GM10266 (cell line): ENCODE results near the gene TCF3.

ENCODE experiments used
- DNase-seq: peaks from one replicate; pipeline ENCODE4 v3.0.0; 2012; ENCODE audit errors: extremely low spot score
- TF ChIP-seq, protein P1 (sequence below): IDR thresholded peaks from 2 replicates; pipeline ENCODE4 v1.5.1; 2012; ENCODE audit warnings: mild to moderate bottlenecking, low read depth; ENCODE audit not compliant: control insufficient read depth, insufficient read depth; ENCODE audit errors: missing control alignments

TCF3 gene

DNA sequence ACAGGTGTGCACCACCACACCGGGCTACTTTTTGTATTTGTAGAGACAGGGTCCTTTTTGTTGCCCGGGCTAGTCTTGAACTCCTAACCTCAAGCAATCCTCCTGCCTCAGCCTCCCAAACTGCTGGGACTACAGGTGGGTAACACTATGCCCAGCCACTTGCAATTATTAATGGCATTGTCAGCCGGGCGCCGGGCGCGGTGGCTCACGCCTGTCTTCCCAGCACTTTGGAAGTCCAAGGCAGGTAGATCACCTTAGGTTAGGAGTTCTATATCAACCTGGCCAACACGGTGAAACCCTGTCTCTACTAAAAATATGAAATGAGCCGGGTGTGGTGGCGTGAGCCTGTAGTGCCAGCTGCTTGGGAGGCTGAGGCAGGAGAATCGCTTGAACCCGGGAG, 81.6 kb downstream of the TCF3 start:
- TF ChIP-seq, protein P1, sequence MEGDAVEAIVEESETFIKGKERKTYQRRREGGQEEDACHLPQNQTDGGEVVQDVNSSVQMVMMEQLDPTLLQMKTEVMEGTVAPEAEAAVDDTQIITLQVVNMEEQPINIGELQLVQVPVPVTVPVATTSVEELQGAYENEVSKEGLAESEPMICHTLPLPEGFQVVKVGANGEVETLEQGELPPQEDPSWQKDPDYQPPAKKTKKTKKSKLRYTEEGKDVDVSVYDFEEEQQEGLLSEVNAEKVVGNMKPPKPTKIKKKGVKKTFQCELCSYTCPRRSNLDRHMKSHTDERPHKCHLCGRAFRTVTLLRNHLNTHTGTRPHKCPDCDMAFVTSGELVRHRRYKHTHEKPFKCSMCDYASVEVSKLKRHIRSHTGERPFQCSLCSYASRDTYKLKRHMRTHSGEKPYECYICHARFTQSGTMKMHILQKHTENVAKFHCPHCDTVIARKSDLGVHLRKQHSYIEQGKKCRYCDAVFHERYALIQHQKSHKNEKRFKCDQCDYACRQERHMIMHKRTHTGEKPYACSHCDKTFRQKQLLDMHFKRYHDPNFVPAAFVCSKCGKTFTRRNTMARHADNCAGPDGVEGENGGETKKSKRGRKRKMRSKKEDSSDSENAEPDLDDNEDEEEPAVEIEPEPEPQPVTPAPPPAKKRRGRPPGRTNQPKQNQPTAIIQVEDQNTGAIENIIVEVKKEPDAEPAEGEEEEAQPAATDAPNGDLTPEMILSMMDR: no peak
- DNase-seq: no peak

DNA sequence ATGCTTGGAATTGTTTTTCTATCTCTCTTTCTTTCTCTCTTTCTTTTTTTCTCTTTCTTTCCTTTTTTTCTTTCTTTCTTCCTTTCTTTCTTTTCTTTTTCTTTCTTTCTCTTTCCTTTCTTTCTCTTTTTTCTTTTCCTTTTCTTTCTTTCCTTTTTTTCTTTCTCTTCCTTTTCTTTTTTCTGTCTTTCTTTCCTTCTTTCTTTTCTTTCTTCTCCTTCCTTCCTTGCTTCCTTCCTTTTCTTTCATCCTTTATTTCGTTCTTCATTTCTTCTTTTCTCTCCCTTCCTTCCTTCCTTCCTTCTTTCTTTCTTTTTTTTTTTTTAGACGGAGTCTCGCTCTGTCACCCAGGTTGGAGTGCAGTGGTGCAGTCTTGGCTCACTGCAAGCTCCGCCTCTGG, 82.4 kb downstream of the TCF3 start:
- no peak for DNase-seq
- TF ChIP-seq, protein P1: no peak

DNA sequence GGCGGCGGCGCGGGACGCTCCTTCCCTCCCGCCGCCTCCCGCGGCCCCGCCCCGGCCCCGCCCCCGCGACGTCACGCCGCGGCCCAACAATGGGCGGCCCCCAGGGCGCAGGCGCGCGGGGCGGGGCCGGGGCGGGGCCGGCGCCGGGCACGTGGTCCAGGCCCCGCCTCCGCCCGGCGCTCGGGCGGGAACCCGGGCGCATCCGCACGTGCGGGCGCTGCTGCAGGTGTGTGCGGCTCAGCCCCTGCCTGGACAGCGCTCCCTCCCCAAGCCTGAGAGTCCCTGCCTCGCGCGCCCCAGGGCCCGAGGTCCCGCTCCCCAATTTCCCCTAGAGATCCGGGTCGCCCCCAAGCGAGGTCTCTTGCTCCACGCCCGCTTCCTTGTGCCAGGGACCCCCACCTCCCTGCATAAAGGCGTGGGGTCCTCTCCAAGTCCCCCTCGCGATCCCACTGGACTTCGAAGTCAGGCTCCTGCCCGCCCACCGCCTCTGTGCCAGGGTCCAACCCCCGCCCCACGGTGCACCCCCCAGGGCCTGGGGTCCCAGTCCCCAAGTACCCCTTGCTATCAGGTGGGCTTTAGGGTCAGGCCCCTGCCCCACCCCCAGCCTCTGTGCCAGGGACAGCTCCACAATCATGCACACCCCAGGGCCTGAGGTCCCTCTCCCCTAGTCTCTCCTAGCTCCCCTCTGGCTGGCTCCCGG, 83.9 kb downstream of the TCF3 start, which contains the start of gene MEX3D:
Gene MEX3D (minus strand): TSS at position 6 of the 700 bp plus-strand sequence. CDS start 267 bp downstream, outside the sequence.
- TF ChIP-seq, protein P1: no peak
- peak; percentile 100 for DNase-seq

DNA sequence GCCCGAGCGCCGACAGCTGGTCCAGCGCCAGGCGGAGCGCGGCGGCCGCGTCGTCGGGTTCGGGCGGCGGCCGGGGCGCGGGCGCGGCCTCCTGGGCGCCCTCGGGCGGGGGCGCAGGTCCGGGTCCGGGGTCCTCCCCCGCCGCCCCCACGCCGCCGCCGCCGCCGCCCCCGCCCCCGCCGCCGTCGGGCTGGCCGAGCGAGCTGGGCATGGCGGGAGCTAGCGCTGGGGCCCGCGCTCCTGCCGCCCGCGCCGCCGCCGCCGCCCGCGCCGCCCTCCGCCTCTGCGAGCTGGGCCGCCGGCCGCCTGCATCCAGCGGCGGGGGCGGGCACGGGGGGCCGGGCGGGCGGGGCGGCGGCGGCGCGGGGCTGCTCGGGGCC, 84.6 kb downstream of the TCF3 start:
- TF ChIP-seq, protein P1: no peak
- DNase-seq: no peak

DNA sequence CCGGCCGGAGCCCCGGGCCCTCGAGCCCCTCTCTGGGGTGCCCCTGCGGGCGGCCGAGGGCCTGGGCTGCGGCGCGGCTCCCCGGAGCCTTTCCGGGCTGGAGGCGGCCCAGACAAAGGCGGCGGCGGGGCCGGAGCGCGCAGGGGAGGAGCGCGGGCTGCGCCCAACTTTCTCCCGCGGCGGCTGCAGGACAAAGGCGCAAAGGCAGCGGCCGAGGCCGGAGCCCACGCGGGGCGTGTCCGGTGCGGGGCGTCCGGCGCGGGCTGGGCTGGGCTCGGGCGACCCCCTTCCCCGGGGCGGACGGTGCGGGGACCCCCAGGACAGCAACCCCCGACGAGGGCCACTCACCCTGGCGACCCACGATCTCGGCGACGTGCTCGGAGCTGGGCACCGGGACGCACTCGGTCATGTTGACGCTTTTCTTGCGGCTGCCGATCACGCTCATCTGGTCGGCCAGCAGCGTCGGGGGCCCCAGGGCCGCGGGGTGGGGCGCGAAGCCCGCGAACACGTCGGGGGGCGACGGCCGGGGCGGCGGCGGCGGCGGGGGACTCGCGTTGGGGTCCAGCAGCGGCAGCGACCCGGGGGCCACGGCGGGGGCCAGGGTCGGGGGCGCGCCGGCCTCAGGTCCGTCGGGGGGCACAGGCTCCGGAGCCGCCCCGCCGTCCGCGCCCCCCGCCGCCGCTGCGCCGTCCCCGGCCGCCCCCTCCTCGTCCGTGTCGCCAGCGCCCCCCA, 85.1 kb downstream of the TCF3 start:
- TF ChIP-seq, protein P1: no peak

DNA sequence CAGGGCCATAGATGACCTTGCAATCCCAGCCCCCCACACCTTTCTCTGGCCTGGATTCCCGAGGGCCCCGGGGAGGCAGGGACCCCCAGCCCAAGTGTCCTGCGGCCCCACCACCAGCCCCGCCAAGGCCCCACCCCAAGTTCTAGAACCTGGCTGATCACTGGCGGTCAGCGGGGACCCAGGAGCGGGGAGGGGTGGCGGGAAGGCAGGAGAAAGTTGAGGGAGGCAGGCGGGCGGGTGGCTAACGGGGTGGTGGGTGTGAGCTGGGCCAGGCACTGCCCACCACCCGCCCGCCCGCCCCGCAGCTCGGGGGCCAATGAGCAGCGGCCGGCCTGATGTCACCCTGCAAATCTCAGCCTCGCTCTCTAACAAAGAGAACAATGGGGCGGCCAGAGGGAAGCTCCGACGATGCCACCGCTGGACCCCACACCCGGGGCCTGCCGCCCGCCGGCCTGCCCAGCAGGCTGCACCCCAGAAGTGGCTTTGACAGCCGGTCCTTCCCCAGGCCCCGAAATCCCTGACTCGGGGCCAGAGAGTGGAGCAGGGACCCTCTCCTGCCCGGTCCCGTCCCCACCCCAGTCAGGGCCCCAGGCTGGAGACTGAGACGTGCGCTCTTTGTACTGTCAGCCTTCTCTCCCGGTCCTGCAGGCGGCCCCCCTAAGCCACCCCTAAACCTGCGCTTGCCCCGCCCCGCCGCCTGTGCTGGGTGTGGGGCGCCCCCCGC, 85.9 kb downstream of the TCF3 start:
- no peak for DNase-seq
- TF ChIP-seq, protein P1: no peak

More for the DNA sequence above, 85.1 kb downstream of the TCF3 start:
- DNase-seq: no peak
